ENCODE data around the gene PRPF6.

PRPF6 gene

GRCh38 chr20:64051033-64051452, 70.1 kb downstream of the PRPF6 start:
- H3K27me3 ChIP-seq, result peaks cover 5 to 97% of the 10 kb centered on the region in 2 donors
- no peaks in the 10 kb centered on the region for H3K36me3 ChIP-seq
- intact Hi-C loops (cut with DNase I; ENCODE audit: low total_unique reads), result no loop called here
- no peak for TF ChIP-seq CTCF (IDR thresholded peaks at IDR 0.05)
- no peak overlapping the region for H3K4me3 ChIP-seq
- no peak for DNase-seq
- peaks cover 0 to 27% (median 14%) of the 10 kb centered on the region in 4 donors for H3K4me1 ChIP-seq
- H3K9me3 ChIP-seq, result no peaks in the 10 kb centered on the region
- H3K27ac ChIP-seq, result peak overlapping the region in 1 of 2 donors; percentile 4

- Histone ChIP-seq H3K27me3 (peaks cover 5 to 97% of the 10 kb centered on the region in 2 donors), H3K27ac (peak overlapping the region in 1 of 2 donors; percentile 6), H3K4me3 (no peak overlapping the region), H3K9me3 (no peaks in the 10 kb centered on the region), H3K36me3 (no peaks in the 10 kb centered on the region), H3K4me1 (peaks cover 0 to 30% (median 14%) of the 10 kb centered on the region in 4 donors)
- peak; percentile 63 to 77 for DNase-seq
- TF ChIP-seq CTCF (IDR thresholded peaks at IDR 0.05), result no peak
- intact Hi-C loops (cut with DNase I; ENCODE audit: low total_unique reads), result no loop called here
These were observed 70.8 kb downstream of the PRPF6 start for GRCh38 chr20:64051561-64052325.

GRCh38 chr20:64052326-64052722, 71.4 kb downstream of the PRPF6 start:
- Histone ChIP-seq H3K4me3 (no peak overlapping the region), H3K27ac (peak overlapping the region in 1 of 2 donors; percentile 6), H3K4me1 (peaks cover 0 to 30% (median 14%) of the 10 kb centered on the region in 4 donors), H3K9me3 (no peaks in the 10 kb centered on the region), H3K27me3 (peaks cover 5 to 97% of the 10 kb centered on the region in 2 donors), H3K36me3 (no peaks in the 10 kb centered on the region)
- no peak for TF ChIP-seq CTCF (IDR thresholded peaks at IDR 0.05)
- intact Hi-C loops (cut with DNase I; ENCODE audit: low total_unique reads), result no loop called here
- DNase-seq, result no peak

- DNase-seq, result no peak
- no peaks in the 10 kb centered on the region for H3K9me3 ChIP-seq
- H3K27ac ChIP-seq, result no peak overlapping the region
- H3K4me3 ChIP-seq, result no peak overlapping the region
- H3K36me3 ChIP-seq, result no peaks in the 10 kb centered on the region
- no peak for TF ChIP-seq CTCF (IDR thresholded peaks at IDR 0.05)
- H3K27me3 ChIP-seq, result peaks cover 5 to 97% of the 10 kb centered on the region in 2 donors
- peaks cover 0 to 24% (median 13%) of the 10 kb centered on the region in 4 donors for H3K4me1 ChIP-seq
- intact Hi-C loops (cut with DNase I; ENCODE audit: low total_unique reads), result no loop called here
These were observed 72.3 kb downstream of the PRPF6 start for GRCh38 chr20:64052987-64053840.

GRCh38 chr20:64053841-64054661, 73.1 kb downstream of the PRPF6 start:
- intact Hi-C loops (cut with DNase I; ENCODE audit: low total_unique reads), result no loop called here
- no peaks in the 10 kb centered on the region for H3K9me3 ChIP-seq
- no peaks in the 10 kb centered on the region for H3K36me3 ChIP-seq
- DNase-seq, result no peak
- peaks cover 5 to 93% of the 10 kb centered on the region in 2 donors for H3K27me3 ChIP-seq
- peaks cover 0 to 16% (median 6%) of the 10 kb centered on the region in 4 donors for H3K4me1 ChIP-seq
- no peak overlapping the region for H3K27ac ChIP-seq
- H3K4me3 ChIP-seq, result no peak overlapping the region
- TF ChIP-seq CTCF (IDR thresholded peaks at IDR 0.05), result no peak
